Osteoblast (primary cell): ENCODE measurements around the gene NAA25. TPM values are rescaled to one million over a fixed set of nuclear protein-coding genes. Genes with fewer than 3 reads are reported as not detected.
A peak's percentile ranks its signal among the peaks of the same experiment; 100 is the strongest.

Experiments used
- DNase-seq: peaks from one replicate; pipeline ENCODE4 v3.0.0; 2011; ENCODE audit warnings: low spot score, mixed read lengths; ENCODE audit not compliant: insufficient read length; ENCODE audit errors: missing footprints
- H2AFZ ChIP-seq: 2 replicates; pipeline ENCODE4 v1.6.0; 2011; ENCODE audit warnings: mild to moderate bottlenecking, low read length
- H3K27ac ChIP-seq: 2 replicates; pipeline ENCODE4 v1.5.1; 2011; ENCODE audit warnings: mild to moderate bottlenecking, low read depth, low read length, moderate library complexity
- H3K27me3 ChIP-seq: 2 replicates; pipeline ENCODE4 v1.6.0; 2012; ENCODE audit warnings: mild to moderate bottlenecking, control low read depth, inconsistent platforms, low read length, moderate library complexity; ENCODE audit not compliant: insufficient read depth
- H3K36me3 ChIP-seq: 2 replicates; pipeline ENCODE4 v1.5.1; 2011; ENCODE audit warnings: mild to moderate bottlenecking, low read length, control low read depth, moderate library complexity; ENCODE audit not compliant: insufficient read depth
- H3K4me1 ChIP-seq: 2 replicates; pipeline ENCODE4 v1.5.1; 2011; ENCODE audit warnings: mild to moderate bottlenecking, low read length, control low read depth, moderate library complexity; ENCODE audit not compliant: insufficient read depth
- H3K4me2 ChIP-seq: 2 replicates; pipeline ENCODE4 v1.6.0; 2011; ENCODE audit warnings: mild to moderate bottlenecking, low read length; ENCODE audit not compliant: insufficient read depth
- H3K4me3 ChIP-seq: fragments of 200-600 bp; sonication (generic); 3 replicates; pipeline ENCODE4 v1.5.1; 2012; ENCODE audit warnings: mild to moderate bottlenecking, low read length, inconsistent platforms; ENCODE audit not compliant: insufficient read depth
- H3K79me2 ChIP-seq: 2 replicates; pipeline ENCODE4 v1.6.0; 2012; ENCODE audit warnings: mild to moderate bottlenecking, low read length, control low read depth, inconsistent platforms; ENCODE audit not compliant: insufficient read depth
- H3K9me3 ChIP-seq: 2 replicates; pipeline ENCODE4 v1.5.1; 2011; ENCODE audit warnings: low read depth, low read length, control low read depth
- H4K20me1 ChIP-seq: 2 replicates; pipeline ENCODE4 v1.6.0; 2012; ENCODE audit warnings: mild to moderate bottlenecking, low read length, control low read depth; ENCODE audit not compliant: insufficient read depth
- CTCF ChIP-seq: IDR thresholded peaks from 2 replicates; pipeline ENCODE4 v1.5.1; 2011; ENCODE audit warnings: mild to moderate bottlenecking, low read depth, low read length, moderate library complexity; ENCODE audit errors: extremely low read depth
- total RNA-seq: library from RNA; depleted of rRNA; stranded (reverse); fragments of >200 nt; gene quantifications from 2 replicates; pipeline ENCODE4 v1.2.3, GENCODE V29; 2012

NAA25 gene
- total RNA-seq, 1 donor = 20.6 TPM

DNA sequence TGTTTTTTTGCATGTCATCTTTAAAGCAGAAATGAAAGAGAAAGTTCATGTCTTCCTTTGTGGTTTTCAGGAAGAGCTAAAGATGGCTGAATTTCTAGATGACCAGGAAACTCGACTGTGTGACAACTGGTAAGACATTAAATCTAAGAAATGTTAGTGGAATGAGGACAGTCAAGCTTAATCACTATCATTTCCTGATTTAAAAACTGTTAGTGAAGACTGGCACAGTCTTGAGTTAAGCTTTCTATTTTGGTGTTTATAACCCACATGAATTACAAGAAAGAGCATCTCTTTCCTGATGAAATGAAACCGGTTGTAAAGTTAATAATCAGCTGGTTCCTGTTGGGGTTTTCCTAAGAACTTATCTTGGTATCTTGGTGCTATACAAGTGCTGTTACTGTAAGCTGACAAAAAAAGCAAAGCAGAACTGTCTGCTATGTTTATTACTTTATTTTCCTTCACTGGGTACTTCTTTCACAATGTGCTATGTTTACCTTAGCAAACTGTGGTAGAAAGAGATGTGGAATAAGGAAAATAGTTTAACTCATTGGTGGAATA lies 21.9 kb upstream of the NAA25 start:
- peak overlapping the region; percentile 64 for H2AFZ ChIP-seq
- H3K9me3 ChIP-seq = no peaks in the 10 kb centered on the region
- H3K27ac ChIP-seq = peak overlapping the region; percentile 60
- peaks cover 48% of the 10 kb centered on the region for H3K4me1 ChIP-seq
- H3K4me2 ChIP-seq = peak overlapping the region; percentile 81
- H3K4me3 ChIP-seq = peak overlapping the region; percentile 43
- H4K20me1 ChIP-seq = peaks cover 13% of the 10 kb centered on the region
- no peak for TF ChIP-seq CTCF
- peaks cover 12% of the 10 kb centered on the region for H3K36me3 ChIP-seq
- no peaks in the 10 kb centered on the region for H3K27me3 ChIP-seq
- no peak for DNase-seq
- peaks cover 74% of the 10 kb centered on the region for H3K79me2 ChIP-seq

GRCh38 chr12:112126911-112127310 lies 18.3 kb upstream of the NAA25 start:
- H3K4me1 ChIP-seq = peaks cover 70% of the 10 kb centered on the region
- H2AFZ ChIP-seq = no peak overlapping the region
- no peaks in the 10 kb centered on the region for H3K9me3 ChIP-seq
- DNase-seq = no peak
- peak overlapping the region; percentile 96 for H3K4me3 ChIP-seq
- peaks cover under 1% of the 10 kb centered on the region for H3K36me3 ChIP-seq
- peak overlapping the region; percentile 84 for H3K27ac ChIP-seq
- H3K4me2 ChIP-seq = peak overlapping the region; percentile 95
- H4K20me1 ChIP-seq = peaks cover 13% of the 10 kb centered on the region
- TF ChIP-seq CTCF = no peak
- peaks cover 59% of the 10 kb centered on the region for H3K79me2 ChIP-seq
- no peaks in the 10 kb centered on the region for H3K27me3 ChIP-seq

GRCh38 chr12:112126000-112126438 lies 17.4 kb upstream of the NAA25 start:
- Histone ChIP-seq H4K20me1 (peaks cover 11% of the 10 kb centered on the region), H3K4me2 (peak overlapping the region; percentile 95), H3K4me1 (peaks cover 69% of the 10 kb centered on the region), H3K4me3 (peak overlapping the region; percentile 96), H3K79me2 (peaks cover 50% of the 10 kb centered on the region), H3K27me3 (no peaks in the 10 kb centered on the region), H3K9me3 (no peaks in the 10 kb centered on the region), H2AFZ (peak overlapping the region; percentile 61), H3K36me3 (no peaks in the 10 kb centered on the region), H3K27ac (peak overlapping the region; percentile 84)
- TF ChIP-seq CTCF = no peak
- DNase-seq = no peak

GRCh38 chr12:112125250-112125999 lies 16.8 kb upstream of the NAA25 start, which contains the start of gene TRAFD1:
Gene TRAFD1, plus strand, starts transcription at chr12:112125560. Its CDS starts 4,963 bp downstream, at chr12:112130523.
- Histone ChIP-seq H3K4me3 (peak within 1 kb of the TSS; percentile 96), H2AFZ (peak within 1 kb of the TSS; percentile 81), H3K27ac (peak within 1 kb of the TSS; percentile 84), H3K79me2 (peaks cover 44% of the 10 kb centered on the region), H3K4me2 (peak within 1 kb of the TSS; percentile 95), H3K9me3 (no peaks in the 10 kb centered on the region), H3K36me3 (no peaks in the 10 kb centered on the region), H3K27me3 (no peaks in the 10 kb centered on the region), H4K20me1 (peaks cover 6% of the 10 kb centered on the region), H3K4me1 (peaks cover 63% of the 10 kb centered on the region)
- peak; percentile 98 for DNase-seq
- no peak for TF ChIP-seq CTCF
